HG03025 (cell line): ENCODE data around the gene AMY2B.
"Not testable (repeated sequence)": the region's sequence is repeated elsewhere in the genome, so short reads cannot be mapped to it uniquely, and the experiment has no call there.

ENCODE experiments used
- ATAC-seq: cut with Tn5 transposase; IDR thresholded peaks from one replicate; pipeline ENCODE4 v1.9.1; 2021; ENCODE audit warnings: mild to moderate bottlenecking, moderate library complexity; ENCODE audit not compliant: unreplicated experiment, low FRiP score

Gene AMY2B

DNA sequence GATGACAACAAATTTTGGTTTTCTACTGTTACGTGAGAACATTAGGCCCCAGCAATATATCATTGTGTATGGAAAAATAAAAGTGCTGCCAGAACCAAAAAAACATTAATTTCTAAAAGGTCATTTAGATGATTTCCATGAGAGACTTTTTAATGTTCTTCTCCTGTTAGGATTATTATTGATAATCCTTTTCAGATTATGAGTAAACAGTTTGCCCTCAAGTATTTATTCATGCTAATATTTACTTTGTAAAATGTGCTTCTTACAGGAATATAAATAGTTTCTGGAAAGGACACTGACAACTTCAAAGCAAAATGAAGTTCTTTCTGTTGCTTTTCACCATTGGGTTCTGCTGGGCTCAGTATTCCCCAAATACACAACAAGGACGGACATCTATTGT is at the start of gene AMY2B:
Gene AMY2B (plus strand): TSS at position 301 of the 400 bp plus-strand sequence. CDS start 14 bp downstream, at position 315.
- ATAC-seq: not testable (repeated sequence)

GRCh38 chr1:103523346-103523745 is 48.0 kb upstream of the AMY2B start:
- no peak for ATAC-seq

- ATAC-seq: peak; percentile 55
Observed at GRCh38 chr1:103525114-103525606, 46.2 kb upstream of the AMY2B start.

DNA sequence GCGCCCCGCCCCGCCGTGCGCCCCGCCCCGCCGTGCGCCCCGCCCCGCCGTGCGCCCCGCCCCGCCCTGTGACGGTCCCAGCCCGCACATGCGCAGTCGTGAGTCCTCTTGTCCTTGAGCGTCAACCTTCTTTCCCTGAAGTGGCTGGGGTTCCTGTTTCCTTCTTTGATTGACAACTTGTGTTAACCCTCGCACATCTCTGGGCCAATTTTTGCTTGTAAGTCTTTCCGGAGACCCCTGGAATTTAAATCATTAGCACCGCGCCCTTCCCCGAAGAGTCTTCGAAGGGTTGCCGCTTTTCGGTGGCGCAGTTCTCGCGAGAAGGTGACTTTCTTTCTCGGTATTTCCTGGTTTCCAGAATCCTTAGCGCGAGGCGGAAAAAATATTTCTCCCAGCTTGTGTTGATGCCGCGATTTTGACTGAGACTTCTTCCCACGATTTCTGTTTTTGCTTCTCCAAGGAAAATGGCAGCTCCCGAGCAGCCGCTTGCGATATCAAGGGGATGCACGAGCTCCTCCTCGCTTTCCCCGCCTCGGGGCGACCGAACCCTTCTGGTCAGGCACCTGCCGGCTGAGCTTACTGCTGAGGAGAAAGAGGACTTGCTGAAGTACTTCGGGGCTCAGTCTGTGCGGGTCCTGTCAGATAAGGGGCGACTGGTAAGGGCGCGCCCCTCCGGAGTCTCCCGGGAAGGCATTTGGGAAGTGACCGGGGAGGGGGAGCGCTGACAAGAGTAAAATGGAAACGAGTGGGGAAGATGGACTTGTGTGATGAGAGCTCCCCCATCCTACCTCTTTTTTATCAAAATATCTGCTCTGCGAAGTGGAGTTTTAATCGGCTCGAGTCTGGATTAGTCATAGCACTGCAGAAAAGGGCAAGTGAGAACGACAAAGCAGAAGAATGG is 45.5 kb upstream of the AMY2B start, which contains the start of gene RNPC3:
Gene RNPC3 (plus strand): TSS at position 93 of the 901 bp plus-strand sequence. CDS start 372 bp downstream, at position 465.
- ATAC-seq: peak; percentile 81

GRCh38 chr1:103527331-103527730 is 44.1 kb upstream of the AMY2B start:
- no peak for ATAC-seq

- no peak for ATAC-seq
Observed at GRCh38 chr1:103529746-103530145, 41.6 kb upstream of the AMY2B start.

GRCh38 chr1:103538226-103538625 is 33.2 kb upstream of the AMY2B start:
- no peak for ATAC-seq

DNA sequence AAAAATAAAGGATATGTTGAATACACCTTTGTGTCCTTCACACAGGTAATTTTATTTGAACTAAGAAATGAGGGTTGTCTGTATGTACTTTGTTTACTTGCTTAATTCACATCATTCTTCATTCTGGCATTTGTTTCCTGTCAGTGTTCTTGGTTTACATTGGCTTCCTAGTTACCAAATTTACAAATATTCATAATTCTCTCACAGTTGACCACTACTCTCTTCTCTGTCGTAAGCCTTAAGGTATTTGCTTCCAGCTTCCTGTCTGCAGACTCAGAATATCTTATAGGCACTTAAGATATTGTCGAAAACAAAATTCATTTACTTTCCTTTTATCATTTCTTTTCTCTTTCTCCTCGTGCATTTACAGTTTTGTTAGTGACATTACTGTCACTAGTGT is 30.0 kb upstream of the AMY2B start:
- no peak for ATAC-seq

DNA sequence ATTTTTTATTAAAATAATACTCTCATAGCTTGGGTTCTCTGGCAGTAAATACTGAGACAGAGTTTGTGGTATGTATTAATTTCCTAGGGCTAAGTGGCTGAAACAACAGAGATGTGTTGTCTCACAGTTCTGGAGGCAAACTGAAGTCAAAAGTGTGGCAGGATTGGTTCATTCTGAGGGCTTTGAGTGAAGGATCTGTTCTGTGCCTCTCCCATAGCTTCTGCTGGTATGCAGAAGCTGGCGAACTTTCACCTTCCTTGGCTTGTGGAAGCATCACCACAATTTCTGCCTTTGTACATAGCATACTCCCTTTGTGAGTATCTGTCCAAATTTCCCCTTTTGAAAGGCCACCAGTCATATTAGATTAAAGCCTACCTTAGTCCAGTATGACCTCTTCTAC is 24.9 kb upstream of the AMY2B start:
- ATAC-seq: no peak

DNA sequence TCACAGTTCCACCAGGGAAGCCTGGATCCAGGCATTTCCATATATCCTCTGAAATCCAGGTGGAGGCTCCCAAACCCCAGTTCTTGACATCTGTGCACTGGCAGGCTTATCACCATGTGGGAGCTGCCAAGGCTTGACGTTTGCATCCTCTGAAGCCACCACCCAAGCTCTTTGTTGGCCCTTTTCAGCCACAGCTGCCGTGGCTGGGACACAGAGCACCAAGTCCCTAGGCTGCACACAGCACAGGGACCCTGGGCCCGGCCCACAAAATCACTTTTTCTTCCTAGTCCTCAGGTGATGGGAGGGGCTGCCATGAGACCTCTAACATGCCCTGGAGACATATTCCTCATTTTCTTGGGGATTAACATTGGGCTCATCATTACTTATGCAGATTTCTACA is 23.5 kb upstream of the AMY2B start:
- ATAC-seq: no peak

- ATAC-seq: no peak
Observed at GRCh38 chr1:103560427-103560826, 11.0 kb upstream of the AMY2B start.

- ATAC-seq: not testable (repeated sequence)
Observed at GRCh38 chr1:103561124-103561523, 10.3 kb upstream of the AMY2B start.

- peak; percentile 94 for ATAC-seq
Observed at GRCh38 chr1:103561643-103562395, 9.6 kb upstream of the AMY2B start.

- ATAC-seq: no peak
Observed at GRCh38 chr1:103563056-103563455, 8.3 kb upstream of the AMY2B start.

DNA sequence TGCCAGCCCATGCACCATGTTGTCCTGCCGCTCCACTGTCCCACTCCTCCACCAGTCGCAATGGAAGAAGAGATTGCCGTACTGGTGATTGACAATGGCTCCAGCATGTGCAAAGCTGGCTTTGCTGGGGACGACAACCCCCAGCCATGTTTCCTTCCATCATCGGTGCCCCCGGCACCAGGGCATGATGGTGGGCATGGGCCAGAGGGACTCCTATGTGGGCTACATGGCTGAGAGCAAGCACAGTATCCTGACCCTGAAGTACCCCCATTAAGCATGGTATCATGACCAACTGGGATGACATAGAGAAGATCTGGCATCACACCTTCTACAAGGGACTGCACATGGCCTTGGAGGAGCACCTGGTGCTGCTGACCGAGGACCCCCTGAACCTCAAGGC is 1.9 kb upstream of the AMY2B start:
- no peak for ATAC-seq

- ATAC-seq: no peak
Observed at GRCh38 chr1:103576065-103576464, 4.7 kb downstream of the AMY2B start.

GRCh38 chr1:103576784-103577183 is 5.4 kb downstream of the AMY2B start:
- not testable (repeated sequence) for ATAC-seq

GRCh38 chr1:103582464-103582863 is 11.1 kb downstream of the AMY2B start:
- no peak for ATAC-seq

DNA sequence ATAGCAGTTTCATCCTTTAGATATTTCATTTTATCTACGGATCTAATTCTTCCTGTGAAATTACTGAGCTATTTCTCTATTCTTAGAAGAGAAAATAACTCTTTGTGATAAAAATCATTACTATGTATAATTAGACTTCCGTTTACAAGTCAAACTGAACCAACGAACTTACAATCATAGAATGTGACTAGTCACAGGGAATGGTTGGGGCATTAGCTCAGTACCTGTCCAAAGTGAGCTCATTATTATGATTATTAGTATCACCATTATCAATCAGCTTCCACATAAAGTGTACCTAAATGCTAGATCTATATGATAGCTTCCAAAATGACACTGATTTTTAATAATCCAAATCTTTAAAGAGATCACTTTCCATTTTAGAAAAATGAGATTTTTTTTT is 12.5 kb downstream of the AMY2B start:
- ATAC-seq: no peak

GRCh38 chr1:103584537-103584936 is 13.1 kb downstream of the AMY2B start:
- no peak for ATAC-seq

DNA sequence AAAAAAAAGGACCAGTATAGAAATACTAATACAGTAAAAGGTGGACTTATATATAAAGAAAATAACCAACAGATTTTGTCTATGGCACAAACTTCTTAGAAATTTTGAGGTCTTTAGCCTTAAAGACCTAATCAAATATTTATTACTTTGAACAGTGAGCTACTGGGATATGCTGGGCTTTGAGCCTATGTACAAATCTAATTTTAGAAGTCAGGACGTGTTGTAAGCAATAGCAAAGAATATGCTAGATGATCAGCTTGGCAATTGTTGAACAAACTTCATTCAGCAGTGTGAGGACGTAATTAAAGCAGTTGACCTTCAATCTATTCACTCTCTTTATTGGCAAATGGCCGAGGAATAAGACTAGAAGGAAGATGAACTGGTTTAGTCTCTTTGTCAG is 31.4 kb downstream of the AMY2B start:
- ATAC-seq: not testable (repeated sequence)
